NCI-H446 (cell line): ENCODE measurements around the gene PNLDC1.
A peak's percentile ranks its signal among the peaks of the same experiment; 100 is the strongest.

Experiments used
- DNase-seq, 2 experiments: peaks; one replicate each; lab custom pipeline; 2025; lab: John Stamatoyannopoulos, UW

Gene PNLDC1, protein sequence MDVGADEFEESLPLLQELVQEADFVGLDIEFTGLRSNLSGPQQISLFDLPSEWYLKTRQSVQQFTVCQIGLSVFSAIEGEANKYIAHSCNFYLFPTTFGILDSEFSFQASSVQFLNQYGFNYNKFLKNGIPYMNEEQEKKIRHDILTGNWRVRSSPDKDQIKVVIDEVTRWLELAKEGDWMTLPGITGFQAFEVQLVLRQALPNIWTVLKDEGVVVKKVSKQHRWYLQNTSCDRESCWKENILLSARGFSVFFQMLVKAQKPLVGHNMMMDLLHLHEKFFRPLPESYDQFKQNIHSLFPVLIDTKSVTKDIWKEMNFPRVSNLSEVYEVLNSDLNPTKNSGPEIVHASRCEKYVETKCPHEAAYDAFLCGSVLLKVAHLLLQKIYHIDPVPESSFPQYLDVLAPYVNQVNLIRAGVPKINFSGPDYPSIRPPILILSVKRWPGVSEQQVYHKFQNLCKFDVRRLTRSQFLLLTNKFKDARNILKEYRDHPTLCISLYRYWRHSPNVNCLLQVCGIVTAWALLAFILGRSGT

GRCh38 chr6:159800141-159800865 lies at the start of gene PNLDC1:
PNLDC1 (plus strand) TSS chr6:159800276; CDS start chr6:159800308, 32 bp downstream.
- DNase-seq: no peak

GRCh38 chr6:159751448-159751847 lies 48.6 kb upstream of the PNLDC1 start:
- no peak for DNase-seq

GRCh38 chr6:159753081-159753872 lies 46.8 kb upstream of the PNLDC1 start:
- no peak for DNase-seq

DNA sequence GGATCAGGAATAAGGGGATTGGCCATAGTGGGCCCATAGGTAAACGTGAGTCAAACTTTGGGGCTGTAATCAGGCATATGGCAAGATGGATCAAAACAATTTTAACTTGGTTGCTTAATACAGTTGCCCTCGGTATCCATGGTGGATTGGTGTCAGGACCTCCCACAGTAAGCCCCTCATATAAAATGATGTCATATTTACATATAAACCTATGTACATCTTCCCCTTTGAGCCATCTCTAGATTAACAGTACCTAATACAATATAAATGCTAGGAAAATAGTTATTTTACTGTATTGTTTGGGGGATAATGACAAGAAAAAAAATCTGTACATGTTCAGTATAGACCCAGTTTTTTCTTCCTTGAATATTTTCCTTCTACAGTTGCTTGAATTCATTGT lies 45.7 kb upstream of the PNLDC1 start:
- no peak for DNase-seq

DNA sequence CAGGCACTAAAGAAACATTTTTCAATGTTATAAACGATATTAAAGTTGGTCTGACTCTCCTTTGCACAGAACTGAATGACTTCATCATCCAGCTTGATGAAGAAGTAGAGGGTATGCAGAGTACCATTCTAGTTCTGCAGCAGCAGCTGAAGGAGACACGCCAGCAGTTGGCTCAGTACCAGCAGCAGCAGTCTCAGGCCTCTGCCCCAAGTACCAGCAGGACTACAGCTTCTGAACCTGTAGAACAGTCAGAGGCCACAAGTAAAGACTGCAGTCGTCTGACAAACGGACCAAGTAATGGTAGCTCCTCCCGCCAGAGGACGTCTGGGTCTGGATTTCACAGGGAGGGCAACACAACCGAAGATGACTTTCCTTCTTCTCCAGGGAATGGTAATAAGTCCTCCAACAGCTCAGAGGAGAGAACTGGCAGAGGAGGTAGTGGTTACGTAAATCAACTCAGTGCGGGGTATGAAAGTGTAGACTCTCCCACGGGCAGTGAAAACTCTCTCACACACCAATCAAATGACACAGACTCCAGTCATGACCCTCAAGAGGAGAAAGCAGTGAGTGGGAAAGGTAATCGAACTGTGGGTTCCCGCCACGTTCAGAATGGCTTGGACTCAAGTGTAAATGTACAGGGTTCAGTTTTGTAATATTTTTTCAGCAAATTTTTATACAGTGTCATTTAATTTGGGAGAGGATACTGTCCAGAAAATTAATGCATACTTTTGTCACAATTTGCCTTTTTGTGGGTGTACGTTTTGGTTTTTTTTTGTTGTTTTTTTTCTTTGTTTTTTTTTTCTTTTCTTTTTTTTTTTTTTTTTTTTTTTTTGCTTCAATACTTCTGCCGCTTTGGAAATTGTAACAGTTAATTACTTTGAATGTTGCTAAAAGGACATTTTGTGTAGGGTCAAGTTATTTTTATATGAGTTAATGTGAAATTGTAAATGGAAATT lies 44.8 kb upstream of the PNLDC1 start:
- no peak for DNase-seq

DNA sequence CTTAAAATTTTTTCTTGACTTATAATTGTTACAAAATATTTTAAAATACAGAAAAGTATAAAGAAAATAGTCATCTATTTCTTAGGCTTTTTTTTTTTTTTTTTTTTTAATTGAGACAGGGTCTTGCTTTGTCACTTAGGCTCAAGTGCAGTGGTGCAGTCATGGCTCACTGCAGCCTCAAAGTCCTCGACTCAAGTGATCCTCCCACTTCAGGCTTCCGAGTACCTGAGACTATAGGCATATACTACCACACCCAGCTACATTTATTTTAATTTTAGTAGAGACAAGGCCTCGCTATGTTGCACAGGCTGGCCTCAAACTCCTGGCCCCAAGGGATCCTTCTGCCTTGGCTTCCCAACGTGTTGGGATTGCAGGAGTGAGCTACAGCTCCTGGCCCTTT lies 43.6 kb upstream of the PNLDC1 start:
- DNase-seq: no peak

- no peak for DNase-seq
These were observed 41.8 kb upstream of the PNLDC1 start for GRCh38 chr6:159758031-159759001.

DNA sequence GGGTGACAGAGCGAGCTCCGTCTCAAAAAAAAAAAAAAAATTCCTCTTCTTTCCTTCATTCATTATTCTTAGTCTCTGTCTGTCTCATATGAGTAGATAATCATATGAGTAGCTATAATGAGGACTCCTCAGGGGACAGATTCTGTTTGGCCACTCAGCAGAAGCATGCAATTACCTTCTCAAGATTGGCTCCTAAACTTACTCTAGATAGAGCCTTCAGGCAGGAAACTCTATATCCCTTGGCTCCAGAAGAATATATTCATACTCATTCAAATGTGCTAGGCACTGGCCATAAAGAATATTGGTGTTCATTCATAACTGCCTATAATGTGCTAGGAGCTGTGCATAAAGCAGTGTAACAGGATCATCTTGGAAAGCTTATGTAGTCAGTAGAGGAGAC lies 40.4 kb upstream of the PNLDC1 start:
- DNase-seq: no peak

DNA sequence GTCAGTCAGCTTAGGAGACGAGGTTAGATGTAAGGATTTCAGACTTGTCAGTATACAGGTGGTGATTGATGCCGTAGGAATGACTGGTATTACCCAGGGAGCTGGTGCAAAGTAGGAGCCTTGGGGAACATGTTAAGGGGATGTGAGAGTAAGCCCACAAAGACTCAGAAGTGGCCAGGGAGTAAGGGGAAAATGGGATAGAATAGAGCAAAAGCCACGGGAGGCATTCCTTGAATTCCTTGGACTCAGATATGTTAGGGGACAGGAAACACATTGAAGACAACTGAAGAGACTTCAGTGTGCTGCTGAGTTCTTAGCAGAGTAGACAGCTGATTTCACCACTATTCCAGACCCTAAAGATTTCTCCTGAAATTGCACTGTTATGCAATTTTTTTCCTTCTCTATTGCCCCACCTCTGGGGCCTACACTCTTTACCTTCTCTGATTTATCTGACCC lies 39.4 kb upstream of the PNLDC1 start:
- no peak for DNase-seq

DNA sequence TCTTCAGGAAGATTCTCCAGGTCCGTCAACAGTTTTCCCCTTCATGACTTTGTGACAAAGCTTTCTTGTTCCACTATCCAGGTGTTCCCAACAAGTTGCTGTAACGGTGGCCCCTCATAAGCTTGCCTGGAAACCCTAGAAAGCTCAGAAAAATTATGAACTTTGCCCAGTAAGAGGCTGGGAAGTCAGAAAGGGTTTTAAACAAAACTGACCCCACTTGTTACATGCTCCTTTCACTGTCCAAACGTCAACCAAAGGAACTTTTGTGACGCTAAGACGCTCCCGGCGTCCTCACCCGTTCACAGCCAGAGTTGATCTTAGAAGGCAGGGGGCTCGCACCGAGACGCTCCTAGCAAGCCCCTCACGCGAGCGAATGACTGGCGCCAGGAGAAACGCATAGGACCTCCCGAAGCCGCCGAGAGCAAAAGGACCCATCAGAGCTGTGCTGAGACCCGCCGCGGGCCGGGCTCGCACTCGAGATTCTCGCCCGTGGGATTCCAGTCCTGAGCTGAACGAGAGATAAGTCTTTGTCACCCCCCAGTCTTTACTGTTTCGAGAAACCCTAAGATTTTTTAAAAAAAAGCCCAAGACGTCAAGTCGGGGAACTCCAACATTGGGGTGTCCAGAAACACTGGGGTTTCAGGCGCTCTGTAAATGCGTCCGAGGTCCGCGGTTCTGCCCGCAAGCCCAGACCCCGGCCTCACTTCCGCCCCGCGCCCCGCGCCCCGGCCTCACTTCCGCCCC lies 38.8 kb upstream of the PNLDC1 start:
- DNase-seq: no peak

DNA sequence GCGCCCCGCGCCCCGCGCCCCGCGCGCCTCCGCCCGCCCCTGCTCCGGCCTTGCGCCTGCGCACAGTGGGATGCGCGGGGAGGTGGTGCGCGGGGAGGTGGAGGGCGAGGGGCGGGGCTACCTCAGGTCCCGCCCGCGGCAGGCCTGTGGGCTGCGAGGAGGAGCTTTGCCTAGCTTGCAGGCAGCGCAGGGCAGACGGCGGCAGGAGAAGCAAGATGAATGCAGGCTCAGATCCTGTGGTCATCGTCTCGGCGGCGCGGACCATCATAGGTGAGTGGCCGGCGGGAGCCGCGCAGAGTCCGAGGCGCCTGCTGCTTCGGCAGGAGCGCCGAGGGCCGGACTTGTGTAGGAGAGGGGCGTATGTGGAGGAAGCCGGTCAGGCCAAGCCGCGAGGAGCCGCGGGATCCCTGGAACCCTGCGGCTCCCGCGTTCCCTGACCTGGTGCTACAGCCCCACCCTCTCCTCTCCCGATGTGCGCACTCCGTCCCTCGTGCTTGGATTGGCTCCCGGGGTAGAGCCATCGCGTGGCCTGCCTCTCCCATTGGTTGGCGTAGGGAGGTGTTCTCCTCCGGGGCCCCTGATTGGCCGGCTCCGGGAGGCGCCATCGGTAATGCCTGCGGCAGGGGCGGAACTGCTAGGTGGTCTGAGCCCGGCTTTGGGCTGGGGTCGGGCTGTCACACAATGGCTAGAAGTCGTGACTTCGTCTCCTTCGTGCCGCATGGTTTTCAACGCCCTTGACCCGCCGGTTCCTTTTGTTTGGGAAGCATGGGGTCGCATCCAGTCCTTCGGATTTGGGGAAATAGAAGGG lies 38.0 kb upstream of the PNLDC1 start, which contains the start of gene ACAT2:
ACAT2 (plus strand) TSS at position 173 of the 808 bp plus-strand sequence; CDS start at position 216, 43 bp downstream.
- peak; percentile 81 to 93 for DNase-seq

GRCh38 chr6:159762681-159763293 lies 37.3 kb upstream of the PNLDC1 start:
- DNase-seq: no peak

GRCh38 chr6:159766906-159767305 lies 33.2 kb upstream of the PNLDC1 start:
- no peak for DNase-seq

DNA sequence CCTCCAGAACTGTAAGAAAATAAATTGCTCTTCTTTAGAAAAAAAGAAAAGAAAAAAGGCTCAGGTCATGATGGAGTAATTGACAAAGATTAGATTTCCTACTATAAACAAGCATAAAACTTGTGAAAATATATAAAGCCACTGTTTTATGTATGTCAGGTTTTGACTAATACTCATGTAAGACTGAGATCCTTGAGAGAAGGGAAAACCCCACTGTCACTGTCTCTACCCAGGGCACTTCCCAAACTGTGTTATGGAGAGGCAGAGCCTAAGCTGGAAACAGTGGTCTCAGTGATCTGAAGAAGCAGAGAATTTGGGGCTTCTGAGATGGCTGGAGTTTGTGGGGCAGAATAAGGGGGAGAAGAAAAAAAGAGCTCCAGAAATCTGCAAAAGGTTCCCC lies 30.6 kb upstream of the PNLDC1 start:
- DNase-seq: no peak

DNA sequence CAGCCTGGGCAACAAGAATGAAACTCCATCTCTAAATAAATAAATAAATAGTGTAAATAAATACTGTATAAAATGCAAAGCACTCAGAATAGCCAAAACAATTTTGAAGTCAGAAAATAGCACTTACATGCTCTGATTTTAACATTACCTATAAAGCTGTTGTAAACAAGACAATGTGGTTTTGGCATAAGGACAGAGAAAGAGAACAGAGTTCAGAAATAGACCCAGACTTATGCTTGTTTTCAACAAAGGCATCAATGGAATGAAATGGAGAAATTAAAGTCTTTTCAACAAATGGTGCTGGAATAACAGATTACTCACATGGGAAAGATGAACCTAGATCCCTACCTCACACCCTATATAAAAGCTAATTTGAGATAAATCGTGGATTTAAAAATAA lies 27.9 kb upstream of the PNLDC1 start:
- DNase-seq: no peak

DNA sequence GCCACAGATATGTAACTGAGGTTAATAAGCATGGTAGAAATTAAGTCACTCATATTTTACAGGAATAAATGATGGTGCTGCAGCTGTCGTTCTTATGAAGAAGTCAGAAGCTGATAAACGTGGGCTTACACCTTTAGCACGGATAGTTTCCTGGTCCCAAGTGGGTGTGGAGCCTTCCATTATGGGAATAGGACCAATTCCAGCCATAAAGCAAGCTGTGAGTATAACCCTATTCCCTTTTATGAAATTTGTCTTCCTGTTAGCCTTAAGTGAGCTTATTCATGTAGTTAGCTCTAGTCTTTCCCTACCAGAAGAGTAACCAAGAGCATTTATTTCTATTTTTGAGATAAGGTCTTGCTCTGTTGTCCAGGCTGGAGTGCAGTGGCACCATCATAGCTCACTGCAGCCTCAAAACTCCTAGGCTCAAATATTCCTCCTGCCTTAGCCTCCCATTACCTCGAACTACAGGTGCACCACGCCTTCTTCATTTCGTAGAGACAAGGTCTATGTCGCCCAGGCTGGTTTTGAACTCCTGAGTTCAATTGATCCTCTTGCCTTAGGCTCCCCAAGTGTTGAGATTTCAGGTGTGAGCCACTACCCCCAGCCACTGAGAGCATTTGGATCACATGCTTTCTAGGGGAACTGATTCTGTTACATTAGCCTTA lies 22.7 kb upstream of the PNLDC1 start:
- DNase-seq: no peak

DNA sequence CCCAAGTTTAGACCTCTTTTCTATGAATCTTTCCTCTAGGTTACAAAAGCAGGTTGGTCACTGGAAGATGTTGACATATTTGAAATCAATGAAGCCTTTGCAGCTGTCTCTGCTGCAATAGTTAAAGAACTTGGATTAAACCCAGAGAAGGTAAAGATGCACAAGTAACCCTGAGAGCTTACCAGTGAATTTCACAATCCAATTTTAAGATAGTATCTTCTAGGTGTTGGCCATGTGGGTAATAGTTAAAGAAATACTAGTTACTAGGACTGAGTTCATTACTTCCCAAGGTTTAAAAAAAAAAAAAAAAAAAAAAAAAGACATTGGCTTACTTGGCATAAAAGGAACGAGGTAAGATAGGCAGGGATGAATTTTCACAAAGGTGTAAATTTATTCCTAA lies 21.9 kb upstream of the PNLDC1 start:
- DNase-seq: no peak
